Measurements from ENCODE around the gene CNTNAP5.

CNTNAP5 gene

GRCh38 chr2:124816007-124816406, 790.9 kb downstream of the CNTNAP5 start:
- no peak for DNase-seq (ENCODE audit: low spot score)

DNA sequence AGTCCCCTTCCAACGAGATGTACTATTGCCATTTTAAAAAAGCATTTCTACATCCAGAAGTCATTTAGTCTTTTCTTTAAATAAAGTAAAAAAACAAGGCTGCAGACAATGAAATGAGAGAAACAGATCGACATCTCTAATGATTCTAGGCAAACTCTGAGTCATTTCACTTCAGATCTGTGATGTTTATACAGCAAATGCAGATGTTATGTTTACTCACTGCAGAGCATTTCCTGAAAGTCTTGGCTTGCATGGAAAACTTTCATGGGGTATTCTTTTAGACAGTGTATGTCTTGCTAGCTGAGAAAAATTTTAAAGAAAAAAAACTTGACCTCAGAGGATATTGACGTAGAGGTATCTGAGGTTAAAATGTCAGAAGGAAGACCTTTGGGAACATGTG, 797.4 kb downstream of the CNTNAP5 start:
- no peak for DNase-seq (ENCODE audit: low spot score)

DNA sequence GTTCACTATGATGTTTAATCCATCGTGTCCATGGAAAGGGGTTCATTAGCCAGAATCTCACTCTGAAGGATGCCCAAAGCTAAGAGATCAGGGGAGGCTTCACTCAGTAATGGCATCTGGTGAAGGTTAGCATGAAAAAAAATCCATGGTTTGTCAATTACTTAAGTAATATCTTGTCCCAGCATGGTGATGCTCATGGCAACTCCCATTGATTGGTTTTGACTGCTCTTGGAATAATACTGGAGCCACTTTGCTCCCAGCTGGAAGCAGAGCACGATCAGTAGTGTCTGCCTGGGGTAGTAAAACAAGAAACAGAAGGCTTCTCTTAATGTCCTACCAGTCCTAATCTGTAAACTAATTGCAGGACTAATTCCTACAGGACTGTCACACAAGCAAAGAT, 799.4 kb downstream of the CNTNAP5 start:
- DNase-seq (ENCODE audit: low spot score): no peak

DNA sequence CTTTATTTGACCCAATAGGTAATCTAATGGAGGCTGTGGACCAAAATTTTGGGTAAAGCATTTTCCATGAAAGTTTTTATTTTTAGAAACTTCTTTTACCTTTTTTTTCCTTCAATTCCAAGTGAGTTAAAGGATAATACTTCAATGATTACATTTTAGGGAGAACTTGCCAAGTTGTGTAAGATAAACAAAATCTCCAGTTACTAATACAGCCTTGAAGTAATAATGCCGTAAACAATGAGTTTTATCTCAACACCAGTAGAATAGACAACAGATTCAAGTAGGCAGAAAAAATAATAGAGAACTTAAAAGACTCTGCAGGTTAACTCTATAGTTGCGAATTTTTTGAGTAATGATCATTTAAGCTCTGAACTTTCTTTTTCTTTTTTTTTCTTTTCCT, 807.4 kb downstream of the CNTNAP5 start:
- DNase-seq (ENCODE audit: low spot score): no peak

DNA sequence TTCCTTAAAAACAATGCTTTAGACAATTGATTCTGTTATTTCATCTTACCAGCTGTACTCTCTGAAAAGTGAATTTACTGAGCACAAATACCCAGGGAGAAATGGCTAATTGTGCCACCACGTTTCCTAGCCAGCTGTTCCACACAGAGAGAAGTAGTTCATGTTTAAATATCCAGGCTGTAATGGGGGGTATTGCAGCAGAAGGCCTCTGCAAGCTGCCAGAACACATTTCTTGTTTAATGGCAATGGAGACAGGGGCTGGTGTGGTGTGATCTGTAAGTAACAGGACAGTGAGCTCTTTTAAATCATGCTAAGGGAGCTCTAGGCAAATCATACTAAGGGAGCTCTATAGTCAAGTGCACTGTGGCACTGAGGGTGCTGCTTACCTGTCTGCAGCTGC, 809.2 kb downstream of the CNTNAP5 start:
- no peak for DNase-seq (ENCODE audit: low spot score)

- no peak for DNase-seq (ENCODE audit: low spot score)
These were observed 810.2 kb downstream of the CNTNAP5 start for GRCh38 chr2:124835331-124835730.

DNA sequence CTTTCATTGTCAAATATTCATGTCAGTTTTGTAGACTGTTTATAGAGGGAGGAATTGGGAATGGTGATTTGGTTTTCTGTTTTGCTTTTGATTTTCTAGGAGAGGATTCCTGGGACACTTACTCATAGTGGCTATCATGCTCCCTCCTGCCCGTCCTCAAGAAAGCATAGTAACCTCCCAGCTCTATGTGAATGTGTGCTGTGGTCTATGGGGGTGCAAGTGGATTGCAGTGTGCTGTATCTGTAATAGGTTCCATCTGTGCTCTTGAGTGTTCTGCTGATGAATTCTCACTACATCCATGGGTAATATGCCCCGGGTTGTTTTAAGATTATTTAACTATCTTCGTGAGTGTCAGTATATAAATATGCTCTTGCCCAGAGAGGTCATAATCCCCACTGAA, 811.3 kb downstream of the CNTNAP5 start:
- DNase-seq (ENCODE audit: low spot score): no peak

DNA sequence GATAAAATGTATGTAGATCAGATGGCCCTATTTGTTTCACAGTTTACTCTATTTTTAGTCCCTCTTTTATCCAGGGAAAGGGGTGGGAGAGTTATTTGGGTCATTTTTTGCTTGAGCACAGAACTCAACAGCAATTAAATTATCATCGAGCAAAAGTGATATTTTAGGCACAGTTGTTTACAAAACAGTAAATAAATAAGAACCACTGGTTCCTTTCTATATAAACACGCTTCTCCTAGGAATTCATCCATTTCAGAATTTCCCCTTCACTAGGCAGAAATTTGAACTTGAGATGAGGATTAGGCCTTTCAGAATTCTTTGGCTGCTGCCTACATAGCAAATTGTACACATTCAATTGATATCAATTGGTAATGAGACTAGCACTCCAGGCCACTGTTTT, 812.4 kb downstream of the CNTNAP5 start:
- no peak for DNase-seq (ENCODE audit: low spot score)

- DNase-seq (ENCODE audit: low spot score): no peak
These were observed 813.3 kb downstream of the CNTNAP5 start for GRCh38 chr2:124838406-124838805.

- DNase-seq (ENCODE audit: low spot score): no peak
These were observed 842.2 kb downstream of the CNTNAP5 start for GRCh38 chr2:124867247-124867646.

GRCh38 chr2:124874219-124874618, 849.1 kb downstream of the CNTNAP5 start:
- no peak for DNase-seq (ENCODE audit: low spot score)

- DNase-seq (ENCODE audit: low spot score): no peak
These were observed 849.6 kb downstream of the CNTNAP5 start for GRCh38 chr2:124874676-124875075.

DNA sequence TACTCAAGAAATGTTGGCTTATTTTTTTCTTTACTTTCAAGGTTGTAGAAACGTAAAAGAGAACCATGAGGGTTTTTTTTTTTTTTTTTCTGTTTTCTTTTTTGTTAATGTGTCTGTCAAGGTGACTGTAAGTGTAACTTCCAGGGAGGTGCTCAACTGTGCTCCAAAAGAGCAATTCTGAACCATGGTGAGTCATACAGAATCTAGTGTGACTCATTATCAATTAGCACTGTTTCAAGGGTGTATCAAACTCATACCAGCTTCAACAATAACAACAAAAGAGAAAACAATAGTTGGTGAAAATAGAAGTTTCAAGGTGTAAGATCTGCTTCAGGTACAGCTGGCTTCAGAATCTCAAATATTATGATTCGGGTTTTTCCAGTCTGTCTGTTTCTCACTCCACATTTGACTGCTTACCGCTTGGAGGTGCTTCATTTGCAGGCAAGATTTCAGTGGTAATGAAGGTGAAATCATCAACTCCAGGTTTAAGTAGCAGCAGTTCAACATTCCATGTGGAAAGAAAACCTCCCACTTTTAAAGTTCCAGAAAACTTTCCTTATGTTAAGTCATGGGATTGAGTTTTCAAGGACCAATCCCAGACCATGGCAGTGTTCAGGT, 850.6 kb downstream of the CNTNAP5 start:
- DNase-seq (ENCODE audit: low spot score): no peak

- DNase-seq (ENCODE audit: low spot score): no peak
These were observed 852.1 kb downstream of the CNTNAP5 start for GRCh38 chr2:124877141-124877577.

DNA sequence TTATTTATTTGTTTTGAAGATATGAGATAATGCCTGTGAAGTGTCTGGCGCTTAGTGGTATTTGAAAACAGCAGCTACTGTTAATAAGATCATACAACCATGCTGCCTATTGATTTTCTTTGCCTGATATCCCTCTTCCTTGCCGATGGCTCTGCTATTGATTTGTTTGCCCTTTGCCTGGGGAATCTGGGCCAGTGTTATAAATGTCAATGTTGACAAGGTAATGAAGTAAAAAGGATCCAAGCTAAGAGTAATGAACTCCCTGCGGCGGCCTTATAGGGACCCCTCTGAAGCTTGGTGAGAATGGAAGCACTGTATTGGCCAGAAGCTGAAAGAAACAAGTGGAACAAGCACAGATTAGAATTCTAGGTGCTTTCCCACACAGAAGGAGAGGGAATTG, 854.6 kb downstream of the CNTNAP5 start:
- DNase-seq (ENCODE audit: low spot score): no peak

DNA sequence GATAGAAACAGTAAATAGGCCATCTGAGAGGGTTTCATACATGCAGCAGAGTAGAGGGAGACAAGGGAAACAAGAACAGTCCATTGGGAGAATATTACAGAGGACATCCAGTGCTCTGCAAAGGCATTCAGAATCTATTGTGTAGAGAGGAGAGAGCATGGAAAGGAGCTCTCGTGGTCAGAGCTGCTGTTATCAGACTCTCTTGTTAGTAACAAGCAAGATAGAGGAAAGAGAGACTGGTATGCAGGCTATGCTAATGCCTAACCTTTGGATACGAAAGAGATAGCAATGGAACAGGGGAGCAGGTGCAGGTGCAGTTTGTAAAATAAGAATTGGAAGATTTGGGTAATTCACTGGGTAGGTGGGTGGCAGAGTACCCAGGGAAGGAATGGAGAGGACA, 855.9 kb downstream of the CNTNAP5 start:
- DNase-seq (ENCODE audit: low spot score): no peak

GRCh38 chr2:124882423-124882822, 857.3 kb downstream of the CNTNAP5 start:
- DNase-seq (ENCODE audit: low spot score): no peak

DNA sequence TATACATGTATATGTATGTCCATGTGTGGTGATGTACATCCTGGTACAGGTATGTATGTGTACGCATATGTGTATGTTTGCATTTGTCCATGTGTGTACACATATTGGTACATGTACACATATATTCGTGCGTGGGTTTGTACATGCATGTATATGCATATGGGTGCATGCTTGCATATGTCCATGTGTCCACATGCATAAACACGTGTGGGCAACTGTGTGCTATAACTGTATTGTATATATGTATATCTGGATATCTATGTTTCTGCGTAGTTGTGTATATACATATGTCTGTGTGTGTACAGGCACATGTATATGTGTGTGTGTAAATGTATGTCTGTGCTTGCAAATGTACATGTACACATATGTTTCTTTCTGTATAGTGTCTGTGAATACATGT, 858.5 kb downstream of the CNTNAP5 start:
- no peak for DNase-seq (ENCODE audit: low spot score)

- no peak for DNase-seq (ENCODE audit: low spot score)
These were observed 859.2 kb downstream of the CNTNAP5 start for GRCh38 chr2:124884315-124884714.

DNA sequence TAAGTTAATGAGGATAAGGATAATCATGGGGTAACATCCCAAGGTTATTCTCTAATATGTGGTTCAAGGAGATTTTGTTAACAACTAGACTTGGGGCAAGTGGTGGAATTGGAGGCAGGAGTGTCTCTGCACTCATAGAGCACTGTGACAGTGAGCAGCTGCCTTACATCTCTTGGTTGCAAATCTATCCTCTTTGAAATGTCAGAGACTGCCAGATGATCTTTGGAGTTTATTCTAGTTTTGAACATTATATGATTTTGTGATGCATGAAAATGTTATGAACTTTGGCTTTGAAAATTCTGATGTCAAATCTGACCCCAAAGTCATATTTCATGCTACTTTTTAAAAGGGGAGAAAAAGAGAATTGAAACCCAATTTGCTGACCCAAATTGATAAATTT, 861.1 kb downstream of the CNTNAP5 start:
- no peak for DNase-seq (ENCODE audit: low spot score)

DNA sequence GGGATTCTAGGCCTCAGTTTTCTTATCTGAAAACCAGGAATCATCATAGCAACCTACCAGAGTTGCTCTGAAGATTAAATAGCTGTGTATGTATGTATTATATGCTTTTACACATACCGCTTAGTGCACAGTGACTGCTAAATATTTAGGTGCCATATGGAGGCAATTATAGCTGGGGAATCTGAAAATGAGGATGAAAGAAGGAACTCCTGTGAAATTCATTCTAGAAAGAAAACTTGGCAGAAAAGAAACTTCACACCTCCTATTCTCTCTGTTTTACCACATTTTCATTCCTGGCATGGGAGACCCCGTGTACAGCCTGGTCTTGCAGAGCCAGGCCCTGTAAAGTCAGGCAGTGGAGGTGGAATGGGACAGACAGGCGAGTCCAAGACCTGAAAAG, 862.4 kb downstream of the CNTNAP5 start:
- no peak for DNase-seq (ENCODE audit: low spot score)

GRCh38 chr2:124888431-124888830, 863.3 kb downstream of the CNTNAP5 start:
- DNase-seq (ENCODE audit: low spot score): no peak

DNA sequence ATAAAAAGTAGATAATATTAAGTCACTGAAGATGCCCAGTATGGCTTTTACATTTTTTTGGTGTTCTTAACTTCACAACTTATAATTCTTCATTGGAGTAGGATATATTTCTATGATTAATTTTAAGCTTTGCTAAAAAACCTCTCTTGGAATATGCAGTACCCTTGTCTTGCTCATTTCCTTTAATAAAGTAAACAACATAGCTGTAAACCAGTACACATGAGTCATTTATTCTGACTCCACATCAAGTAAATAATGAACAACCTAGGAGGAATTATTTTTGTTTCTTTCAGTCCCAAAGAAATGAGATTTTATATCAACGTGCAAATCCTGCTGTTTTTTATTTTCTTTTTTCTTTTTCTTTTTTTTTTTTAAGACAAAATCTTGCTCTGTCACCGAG, 869.1 kb downstream of the CNTNAP5 start:
- no peak for DNase-seq (ENCODE audit: low spot score)

DNA sequence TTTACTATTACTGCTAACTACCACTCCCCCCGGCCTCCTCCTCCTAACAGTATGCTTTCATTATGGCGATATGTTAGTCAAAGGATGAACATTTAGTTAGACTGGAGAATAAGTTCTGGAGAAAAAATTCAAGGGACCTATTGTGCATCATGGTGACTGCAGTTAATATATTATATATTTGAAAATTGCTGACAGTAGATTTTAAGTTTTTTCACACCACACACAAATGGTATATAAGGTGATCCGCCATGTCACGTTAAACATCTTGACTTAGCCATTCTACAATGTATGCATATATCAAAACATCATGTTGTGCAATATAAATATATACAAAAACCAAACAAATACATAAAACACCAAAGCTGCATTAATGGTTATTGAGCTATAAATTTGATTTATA, 873.7 kb downstream of the CNTNAP5 start:
- DNase-seq (ENCODE audit: low spot score): no peak

DNA sequence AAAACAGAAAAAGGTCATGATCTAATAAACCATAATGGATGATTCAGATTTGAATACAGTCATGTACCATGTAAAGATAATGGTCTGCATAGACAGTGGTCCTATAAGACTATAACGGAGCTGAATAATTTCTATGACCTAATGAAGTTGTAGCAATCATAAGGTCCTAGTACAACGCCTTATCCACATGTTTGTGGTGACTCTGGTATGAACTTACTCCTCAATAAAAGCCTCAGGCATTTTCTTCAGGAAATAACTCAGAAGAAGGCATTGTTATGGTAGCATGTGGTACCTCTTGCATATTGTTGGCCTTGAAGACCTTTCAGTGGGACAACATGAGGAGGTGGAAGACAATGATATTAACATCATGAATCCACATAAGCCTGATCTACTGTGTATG, 883.3 kb downstream of the CNTNAP5 start:
- DNase-seq (ENCODE audit: low spot score): no peak
